HepG2 (cell line): ENCODE measurements around the gene NDST1. TPM values are rescaled to one million over a fixed set of nuclear protein-coding genes. Genes with fewer than 3 reads are reported as not detected.

ENCODE experiments used
- ATAC-seq: fragments of 200-7000 bp; cut with Tn5 transposase; 3 replicates; pipeline ENCODE4 v1.9.1; 2020; ENCODE audit warnings: mild to moderate bottlenecking, moderate library complexity
- BruUV-seq: library from RNA; stranded (reverse); fragments of 400-500 nt; replicated peaks from 2 replicates; lab custom pipeline; 2021; lab: Mats Ljungman, UMichigan
- CTCF ChIA-PET: fragments of 300-600 bp; formaldehyde crosslinking; extraction: SDS; loops from one replicate; lab custom pipeline; 2021; ENCODE audit warnings: low total read pairs, inconsistent platforms, low intra/inter-chr PET ratio; lab: Yijun Ruan, JAX
- POLR2A ChIA-PET: fragments of 350-600 bp; sonication (Branson Sonifier 250); formaldehyde crosslinking; loops from one replicate; lab custom pipeline; 2020; ENCODE audit warnings: antibody characterized with exemption, inconsistent platforms; lab: Yijun Ruan, JAX
- DNase-seq: peaks from one replicate; pipeline ENCODE4 v3.0.0-alpha.2; 2015; ENCODE audit warnings: low spot score
- FAIRE-seq: peaks from 3 replicates; lab custom pipeline; 2011; peaks lifted over from hg19 to GRCh38; lab: Jason Lieb, UNC
- H2AFZ ChIP-seq: one replicate; pipeline ENCODE4 v1.6.1; 2011; ENCODE audit warnings: low read length, inconsistent platforms
- H3K27ac ChIP-seq: fragments of 300-600 bp; 3 replicates; pipeline ENCODE4 v1.8.0; 2011; ENCODE audit warnings: mixed run types, mild to moderate bottlenecking, mixed read lengths, low read length, inconsistent platforms; ENCODE audit not compliant: insufficient read depth; ENCODE audit errors: extremely low read length
- H3K27me3 ChIP-seq, 2 experiments: fragments of 200-600 bp in 1 of 2; 2 replicates in 1 of 2; 3 replicates in 1 of 2; pipeline versions ENCODE4 v1.6.0 to v1.8.0; 2011; ENCODE audit warnings: low read length in 2 of 2, mild to moderate bottlenecking in 2 of 2, moderate library complexity in 2 of 2, inconsistent platforms in 1 of 2; ENCODE audit not compliant: insufficient read depth in 2 of 2, control insufficient read depth in 1 of 2
- H3K36me3 ChIP-seq, 2 experiments: fragments of 200-600 bp in 1 of 2; replicated peaks in 1 of 2; 2 replicates in 1 of 2; 3 replicates in 1 of 2; pipeline versions ENCODE4 v1.5.1 to v1.8.0; 2011; ENCODE audit warnings: low read length in 2 of 2, inconsistent platforms in 1 of 2; ENCODE audit not compliant: insufficient read depth in 2 of 2, control insufficient read depth in 1 of 2
- H3K4me1 ChIP-seq: 2 replicates; pipeline ENCODE4 v1.5.1; 2012; ENCODE audit warnings: low read length, inconsistent platforms; ENCODE audit not compliant: insufficient read depth
- H3K4me2 ChIP-seq: 2 replicates; pipeline ENCODE4 v1.6.0; 2011; ENCODE audit warnings: low read depth, low read length, inconsistent platforms
- H3K4me3 ChIP-seq, 3 experiments: fragments of 200-600 bp in 1 of 3; sonication (generic), shearing (Covaris generic) in 1 of 3; replicated peaks in 1 of 3; 2 replicates each; pipeline ENCODE4 v1.5.1; 2011 to 2016; ENCODE audit warnings: low read length in 3 of 3, inconsistent platforms in 2 of 3, low read depth in 2 of 3, mild to moderate bottlenecking in 2 of 3, control low read depth in 1 of 3, mixed read lengths in 1 of 3; ENCODE audit not compliant: insufficient read depth in 1 of 3
- H3K79me2 ChIP-seq: one replicate; pipeline ENCODE4 v1.6.1; 2011; ENCODE audit warnings: low read length, inconsistent platforms; ENCODE audit not compliant: insufficient read depth
- H3K9ac ChIP-seq: 2 replicates; pipeline ENCODE4 v1.6.0; 2011; ENCODE audit warnings: mild to moderate bottlenecking, low read depth, low read length, inconsistent platforms; ENCODE audit not compliant: insufficient read depth
- H3K9me3 ChIP-seq: 2 replicates; pipeline ENCODE4 v1.5.1; 2012; ENCODE audit warnings: mild to moderate bottlenecking, low read length
- H4K20me1 ChIP-seq: 2 replicates; pipeline ENCODE4 v1.6.0; 2011; ENCODE audit warnings: inconsistent platforms, mild to moderate bottlenecking, low read length, moderate library complexity; ENCODE audit not compliant: insufficient read depth
- ADNP ChIP-seq: sonication (generic); formaldehyde crosslinking; IDR thresholded peaks from 2 replicates; pipeline ENCODE4 v1.4.0; 2020; ENCODE audit warnings: missing genetic modification reagents
- CAMTA2 ChIP-seq: sonication (generic); formaldehyde crosslinking; IDR thresholded peaks from 2 replicates; pipeline ENCODE4 v1.4.0; 2020; ENCODE audit warnings: mild to moderate bottlenecking, missing genetic modification reagents, borderline replicate concordance
- ELF1 ChIP-seq: sonication (generic); formaldehyde crosslinking; IDR thresholded peaks from 2 replicates; pipeline ENCODE4 v1.4.0; 2020; ENCODE audit warnings: missing genetic modification reagents
- HOXD1 ChIP-seq: sonication (generic); formaldehyde crosslinking; IDR thresholded peaks from 2 replicates; pipeline ENCODE4 v1.5.0; 2020; ENCODE audit warnings: missing genetic modification reagents
- YEATS4 ChIP-seq: sonication (generic); formaldehyde crosslinking; IDR thresholded peaks from 2 replicates; pipeline ENCODE4 v1.4.0; 2020; ENCODE audit warnings: missing genetic modification reagents, borderline replicate concordance
- ZFP36 ChIP-seq: fragments of 150-350 bp; IDR thresholded peaks from 2 replicates; pipeline ENCODE4 v1.6.1; 2018; ENCODE audit warnings: borderline replicate concordance, low read length, low read depth; ENCODE audit not compliant: partially characterized antibody
- ZFP90 ChIP-seq: sonication (generic); formaldehyde crosslinking; IDR thresholded peaks from 2 replicates; pipeline ENCODE4 v1.8.0; 2022; ENCODE audit warnings: missing genetic modification reagents, mild to moderate bottlenecking, inconsistent platforms, borderline replicate concordance
- ZMAT3 ChIP-seq: sonication (generic); formaldehyde crosslinking; conservative IDR thresholded peaks from 2 replicates; pipeline ENCODE4 v1.7.0; 2021; ENCODE audit warnings: missing genetic modification reagents
- ZNF768 ChIP-seq: sonication (generic); formaldehyde crosslinking; IDR thresholded peaks from 2 replicates; pipeline ENCODE4 v1.4.0; 2020; ENCODE audit warnings: missing genetic modification reagents
- WGBS: methylation state at CpG from one replicate; pipeline ENCODE4 v1.1.6; 2017; ENCODE audit warnings: low lambda C conversion rate; 5-methylcytosine and 5-hydroxymethylcytosine counted together
- in situ Hi-C: cut with HindIII; loops from 2 replicates; pipeline ENCODE4 v1.10.0; 2017; ENCODE audit warnings: low pct_unique_long_range_greater_than_20kb; ENCODE audit not compliant: extremely low pct_ligation_motif_present
- intact Hi-C: fragments of 100-400 bp; cut with micrococcal nuclease; formaldehyde crosslinking; loops from one replicate; pipeline ENCODE4 v1.10.0; 2022; ENCODE audit not compliant: unreplicated experiment
- polyA plus RNA-seq, 8 experiments: library from polyadenylated mRNA; depleted of rRNA in 3 of 8; stranded (reverse) in 7 of 8; unstranded in 1 of 8; fragments of >200 nt; fragmentation: Illumina TruSeq in 4 of 8; extraction: Trizol in 4 of 8; gene quantifications; 2 replicates each; pipeline versions ENCODE4 v1.2.1 to v1.2.3, GENCODE V29; 2011 to 2016; ENCODE audit warnings: low read depth in 4 of 8, missing spikeins in 1 of 8, mixed read lengths in 1 of 8; ENCODE audit not compliant: insufficient read depth in 1 of 8
- total RNA-seq, 5 experiments: library from RNA; depleted of rRNA; stranded (reverse); fragments of >200 nt; fragmentation: Illumina TruSeq; extraction: Trizol; gene quantifications; 2 replicates each; pipeline ENCODE4 v1.2.3, GENCODE V29; 2016; ENCODE audit warnings: low read depth in 1 of 5
- TF ChIP-seq, protein P1 (sequence below): sonication (generic); formaldehyde crosslinking; IDR thresholded peaks from 2 replicates; pipeline ENCODE4 v1.4.0; 2020; ENCODE audit warnings: missing genetic modification reagents, low read depth, mild to moderate bottlenecking, borderline replicate concordance
- TF ChIP-seq, protein P2 (sequence below): sonication (generic); formaldehyde crosslinking; IDR thresholded peaks from 2 replicates; pipeline ENCODE4 v1.8.0; 2022; ENCODE audit warnings: mild to moderate bottlenecking, missing genetic modification reagents; ENCODE audit not compliant: insufficient replicate concordance
- TF ChIP-seq, protein P3 (sequence below): sonication (generic); formaldehyde crosslinking; IDR thresholded peaks from 2 replicates; pipeline ENCODE4 v1.5.0; 2020; ENCODE audit warnings: mild to moderate bottlenecking, missing genetic modification reagents
- TF ChIP-seq, protein P4 (sequence below): IDR thresholded peaks from 2 replicates; pipeline ENCODE4 v1.6.1; 2016
- TF ChIP-seq, protein P5 (sequence below): sonication (generic); formaldehyde crosslinking; IDR thresholded peaks from 2 replicates; pipeline ENCODE4 v1.5.1; 2020; ENCODE audit warnings: mild to moderate bottlenecking, missing genetic modification reagents, moderate library complexity
- TF ChIP-seq, protein P6 (sequence below): sonication (generic); formaldehyde crosslinking; IDR thresholded peaks from 2 replicates; pipeline ENCODE4 v1.4.0; 2020; ENCODE audit warnings: missing genetic modification reagents

Gene NDST1
- total and polyA plus RNA-seq, 2 of the 13 experiments (the other 11 are each of a cell fraction or from before 2014, with no cell fraction given) = 23.8 to 26.2 TPM

DNA sequence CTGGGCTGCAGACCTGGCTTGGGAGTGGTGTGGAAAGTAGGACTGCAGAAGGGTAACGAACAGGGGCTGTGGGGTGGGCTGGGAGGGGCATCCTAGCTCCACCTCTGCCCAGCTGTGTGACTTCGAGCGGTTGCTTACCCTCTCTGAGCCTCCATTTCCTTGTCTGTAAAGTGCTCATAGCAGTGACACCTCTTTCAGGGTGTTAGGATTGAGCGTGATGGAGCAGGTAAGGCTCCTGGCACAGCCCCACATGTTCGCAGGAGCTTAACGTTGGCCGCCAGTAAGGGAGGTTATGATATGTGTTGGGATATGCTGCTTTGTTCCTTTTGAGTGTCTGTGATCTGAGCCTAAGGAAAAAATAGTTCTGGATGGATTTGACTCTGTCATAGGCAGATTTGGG lies 2.1 kb downstream of the NDST1 start:
- Histone ChIP-seq H3K4me2 (peak overlapping the region; percentile 59), H3K9ac (no peak overlapping the region), H4K20me1 (peaks cover 10% of the 10 kb centered on the region; the same call in 1 of the 2 replicates), H3K9me3 (no peaks in the 10 kb centered on the region), H3K79me2 (peaks cover 81% of the 10 kb centered on the region), H3K4me3 (0 out of 6 replicates have a peak overlapping the region, but pooled peaks of 1 of the 3 experiments have one; percentile 9), H3K27me3 (no peaks in the 10 kb centered on the region), H3K27ac (peak overlapping the region; percentile 77), H3K36me3 (peaks cover 1 to 3% of the 10 kb centered on the region in 2 experiments; a peak in 2 of 5 replicates), H2AFZ (no peak overlapping the region), H3K4me1 (peaks cover 98% of the 10 kb centered on the region)
- DNase-seq = no peak
- CTCF ChIA-PET = no interaction called here
- intact Hi-C loops (no loop called here), in situ Hi-C loops (no loop called here)
- POLR2A ChIA-PET = interaction anchor here (0.9 to 4.2 kb wide), 8 partner anchors 10 to 60 kb away, joined by 3 to 35 read pairs (median 8); partner anchors contain the start of gene RPS14
- FAIRE-seq = no peak
- no peak; the same call in 2 of the 3 replicates for ATAC-seq
- BruUV-seq = no TSS peak
- WGBS = 38% methylated on average over 7 of the region's 7 CpGs
- TF ChIP-seq, protein P1, sequence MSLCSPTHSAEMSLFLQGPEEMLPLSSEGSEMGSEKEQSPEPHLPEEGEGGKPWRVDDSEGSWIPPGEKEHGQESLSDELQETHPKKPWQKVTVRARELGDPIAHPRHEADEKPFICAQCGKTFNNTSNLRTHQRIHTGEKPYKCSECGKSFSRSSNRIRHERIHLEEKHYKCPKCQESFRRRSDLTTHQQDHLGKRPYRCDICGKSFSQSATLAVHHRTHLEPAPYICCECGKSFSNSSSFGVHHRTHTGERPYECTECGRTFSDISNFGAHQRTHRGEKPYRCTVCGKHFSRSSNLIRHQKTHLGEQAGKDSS (CRISPR knock-in tag) = peak; percentile 98; the same call in 1 of the 2 replicates
- TF ChIP-seq ADNP (CRISPR knock-in tag) (no peak), ELF1 (no peak), YEATS4 (CRISPR knock-in tag) (peak; percentile 14; the same call in 1 of the 2 replicates), ZFP36 (peak; percentile 74), ZNF768 (peak; percentile 100), CAMTA2 (0 out of 2 replicates have a peak, but pooled peaks have one; percentile 50), ZFP90 (CRISPR knock-in tag) (peak; percentile 20; the same call in 1 of the 2 replicates), ZMAT3 (CRISPR knock-in tag) (0 out of 2 replicates have a peak, but pooled peaks have one; percentile 20), HOXD1 (CRISPR knock-in tag) (no peak)
- TF ChIP-seq, protein P2, sequence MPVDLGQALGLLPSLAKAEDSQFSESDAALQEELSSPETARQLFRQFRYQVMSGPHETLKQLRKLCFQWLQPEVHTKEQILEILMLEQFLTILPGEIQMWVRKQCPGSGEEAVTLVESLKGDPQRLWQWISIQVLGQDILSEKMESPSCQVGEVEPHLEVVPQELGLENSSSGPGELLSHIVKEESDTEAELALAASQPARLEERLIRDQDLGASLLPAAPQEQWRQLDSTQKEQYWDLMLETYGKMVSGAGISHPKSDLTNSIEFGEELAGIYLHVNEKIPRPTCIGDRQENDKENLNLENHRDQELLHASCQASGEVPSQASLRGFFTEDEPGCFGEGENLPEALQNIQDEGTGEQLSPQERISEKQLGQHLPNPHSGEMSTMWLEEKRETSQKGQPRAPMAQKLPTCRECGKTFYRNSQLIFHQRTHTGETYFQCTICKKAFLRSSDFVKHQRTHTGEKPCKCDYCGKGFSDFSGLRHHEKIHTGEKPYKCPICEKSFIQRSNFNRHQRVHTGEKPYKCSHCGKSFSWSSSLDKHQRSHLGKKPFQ (CRISPR knock-in tag) = peak; percentile 53
- TF ChIP-seq, protein P3, sequence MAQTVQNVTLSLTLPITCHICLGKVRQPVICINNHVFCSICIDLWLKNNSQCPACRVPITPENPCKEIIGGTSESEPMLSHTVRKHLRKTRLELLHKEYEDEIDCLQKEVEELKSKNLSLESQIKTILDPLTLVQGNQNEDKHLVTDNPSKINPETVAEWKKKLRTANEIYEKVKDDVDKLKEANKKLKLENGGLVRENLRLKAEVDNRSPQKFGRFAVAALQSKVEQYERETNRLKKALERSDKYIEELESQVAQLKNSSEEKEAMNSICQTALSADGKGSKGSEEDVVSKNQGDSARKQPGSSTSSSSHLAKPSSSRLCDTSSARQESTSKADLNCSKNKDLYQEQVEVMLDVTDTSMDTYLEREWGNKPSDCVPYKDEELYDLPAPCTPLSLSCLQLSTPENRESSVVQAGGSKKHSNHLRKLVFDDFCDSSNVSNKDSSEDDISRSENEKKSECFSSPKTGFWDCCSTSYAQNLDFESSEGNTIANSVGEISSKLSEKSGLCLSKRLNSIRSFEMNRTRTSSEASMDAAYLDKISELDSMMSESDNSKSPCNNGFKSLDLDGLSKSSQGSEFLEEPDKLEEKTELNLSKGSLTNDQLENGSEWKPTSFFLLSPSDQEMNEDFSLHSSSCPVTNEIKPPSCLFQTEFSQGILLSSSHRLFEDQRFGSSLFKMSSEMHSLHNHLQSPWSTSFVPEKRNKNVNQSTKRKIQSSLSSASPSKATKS (CRISPR knock-in tag) = no peak
- TF ChIP-seq, protein P4, sequence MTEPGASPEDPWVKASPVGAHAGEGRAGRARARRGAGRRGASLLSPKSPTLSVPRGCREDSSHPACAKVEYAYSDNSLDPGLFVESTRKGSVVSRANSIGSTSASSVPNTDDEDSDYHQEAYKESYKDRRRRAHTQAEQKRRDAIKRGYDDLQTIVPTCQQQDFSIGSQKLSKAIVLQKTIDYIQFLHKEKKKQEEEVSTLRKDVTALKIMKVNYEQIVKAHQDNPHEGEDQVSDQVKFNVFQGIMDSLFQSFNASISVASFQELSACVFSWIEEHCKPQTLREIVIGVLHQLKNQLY (CRISPR knock-in tag) = no peak
- TF ChIP-seq, protein P5, sequence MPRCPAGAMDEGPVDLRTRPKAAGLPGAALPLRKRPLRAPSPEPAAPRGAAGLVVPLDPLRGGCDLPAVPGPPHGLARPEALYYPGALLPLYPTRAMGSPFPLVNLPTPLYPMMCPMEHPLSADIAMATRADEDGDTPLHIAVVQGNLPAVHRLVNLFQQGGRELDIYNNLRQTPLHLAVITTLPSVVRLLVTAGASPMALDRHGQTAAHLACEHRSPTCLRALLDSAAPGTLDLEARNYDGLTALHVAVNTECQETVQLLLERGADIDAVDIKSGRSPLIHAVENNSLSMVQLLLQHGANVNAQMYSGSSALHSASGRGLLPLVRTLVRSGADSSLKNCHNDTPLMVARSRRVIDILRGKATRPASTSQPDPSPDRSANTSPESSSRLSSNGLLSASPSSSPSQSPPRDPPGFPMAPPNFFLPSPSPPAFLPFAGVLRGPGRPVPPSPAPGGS = 0 out of 2 replicates have a peak, but pooled peaks have one; percentile 37
- TF ChIP-seq, protein P6, sequence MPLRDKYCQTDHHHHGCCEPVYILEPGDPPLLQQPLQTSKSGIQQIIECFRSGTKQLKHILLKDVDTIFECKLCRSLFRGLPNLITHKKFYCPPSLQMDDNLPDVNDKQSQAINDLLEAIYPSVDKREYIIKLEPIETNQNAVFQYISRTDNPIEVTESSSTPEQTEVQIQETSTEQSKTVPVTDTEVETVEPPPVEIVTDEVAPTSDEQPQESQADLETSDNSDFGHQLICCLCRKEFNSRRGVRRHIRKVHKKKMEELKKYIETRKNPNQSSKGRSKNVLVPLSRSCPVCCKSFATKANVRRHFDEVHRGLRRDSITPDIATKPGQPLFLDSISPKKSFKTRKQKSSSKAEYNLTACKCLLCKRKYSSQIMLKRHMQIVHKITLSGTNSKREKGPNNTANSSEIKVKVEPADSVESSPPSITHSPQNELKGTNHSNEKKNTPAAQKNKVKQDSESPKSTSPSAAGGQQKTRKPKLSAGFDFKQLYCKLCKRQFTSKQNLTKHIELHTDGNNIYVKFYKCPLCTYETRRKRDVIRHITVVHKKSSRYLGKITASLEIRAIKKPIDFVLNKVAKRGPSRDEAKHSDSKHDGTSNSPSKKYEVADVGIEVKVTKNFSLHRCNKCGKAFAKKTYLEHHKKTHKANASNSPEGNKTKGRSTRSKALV (CRISPR knock-in tag) = 0 out of 2 replicates have a peak, but pooled peaks have one; percentile 1
